Dendritic cell treated with granulocyte-macrophage colony-stimulating factor and Interleukin-4, amounts not matched to agents 40 ng/mL and 50 ng/mL, for 4 days (primary cell): ENCODE measurements around the gene PPP1R1C.
"Not testable (repeated sequence)": the region's sequence is repeated elsewhere in the genome, so short reads cannot be mapped to it uniquely, and the experiment has no call there.

Experiments
- H3K27ac Mint-ChIP-seq: one replicate; pipeline ENCODE4 v1.8.0; 2022; ENCODE audit warnings: mild to moderate bottlenecking, mixed read lengths
- H3K27me3 Mint-ChIP-seq: one replicate; pipeline ENCODE4 v1.8.0; 2022; ENCODE audit warnings: mild to moderate bottlenecking, mixed read lengths
- H3K36me3 Mint-ChIP-seq: one replicate; pipeline ENCODE4 v1.8.0; 2022; ENCODE audit warnings: low read depth, mixed read lengths
- H3K4me1 Mint-ChIP-seq: one replicate; pipeline ENCODE4 v1.8.0; 2022; ENCODE audit warnings: low read depth, mixed read lengths
- H3K4me3 Mint-ChIP-seq: one replicate; pipeline ENCODE4 v1.8.0; 2022; ENCODE audit warnings: mild to moderate bottlenecking, moderate library complexity, mixed read lengths
- H3K9me3 Mint-ChIP-seq: one replicate; pipeline ENCODE4 v1.8.0; 2022; ENCODE audit warnings: mixed read lengths
- intact Hi-C: fragments of 100-400 bp; cut with micrococcal nuclease; formaldehyde crosslinking; loops from one replicate; pipeline ENCODE4 v1.15.0; 2022

PPP1R1C gene

GRCh38 chr2:181955866-181956265 lies 29.8 kb upstream of the PPP1R1C start:
- H3K9me3 Mint-ChIP-seq, H3K4me3 Mint-ChIP-seq, H3K36me3 Mint-ChIP-seq, intact Hi-C loops, H3K27ac Mint-ChIP-seq, H3K27me3 Mint-ChIP-seq, H3K4me1 Mint-ChIP-seq: not testable (repeated sequence)

- Mint-ChIP-seq H3K4me1 (no peaks in the 10 kb centered on the region), H3K27ac (no peak overlapping the region), H3K9me3 (no peaks in the 10 kb centered on the region), H3K4me3 (no peak overlapping the region), H3K36me3 (no peaks in the 10 kb centered on the region), H3K27me3 (no peaks in the 10 kb centered on the region)
- intact Hi-C loops: no loop called here
Observed at GRCh38 chr2:181957668-181958067, 28.0 kb upstream of the PPP1R1C start.

GRCh38 chr2:181958726-181959125 lies 26.9 kb upstream of the PPP1R1C start:
- H3K27ac Mint-ChIP-seq: no peak overlapping the region
- H3K9me3 Mint-ChIP-seq: no peaks in the 10 kb centered on the region
- H3K4me3 Mint-ChIP-seq: no peak overlapping the region
- H3K36me3 Mint-ChIP-seq: no peaks in the 10 kb centered on the region
- H3K27me3 Mint-ChIP-seq: no peaks in the 10 kb centered on the region
- intact Hi-C loops: no loop called here
- no peaks in the 10 kb centered on the region for H3K4me1 Mint-ChIP-seq

GRCh38 chr2:181959508-181959907 lies 26.1 kb upstream of the PPP1R1C start:
- Mint-ChIP-seq H3K4me1 (no peaks in the 10 kb centered on the region), H3K9me3 (no peaks in the 10 kb centered on the region), H3K27ac (no peak overlapping the region), H3K27me3 (no peaks in the 10 kb centered on the region), H3K36me3 (no peaks in the 10 kb centered on the region), H3K4me3 (no peak overlapping the region)
- intact Hi-C loops: no loop called here

- H3K4me1 Mint-ChIP-seq, H3K9me3 Mint-ChIP-seq, H3K4me3 Mint-ChIP-seq, intact Hi-C loops, H3K27me3 Mint-ChIP-seq, H3K36me3 Mint-ChIP-seq, H3K27ac Mint-ChIP-seq: not testable (repeated sequence)
Observed at GRCh38 chr2:181961167-181961566, 24.5 kb upstream of the PPP1R1C start.

GRCh38 chr2:181962142-181962541 lies 23.5 kb upstream of the PPP1R1C start:
- H3K9me3 Mint-ChIP-seq: no peaks in the 10 kb centered on the region

GRCh38 chr2:181970160-181970794 lies 15.4 kb upstream of the PPP1R1C start:
- no peaks in the 10 kb centered on the region for H3K9me3 Mint-ChIP-seq
- H3K4me1 Mint-ChIP-seq: no peaks in the 10 kb centered on the region
- intact Hi-C loops: loop anchor here (10.0 kb wide), 1 partner anchor 85 kb away; no protein-coding TSS in a partner anchor
- H3K4me3 Mint-ChIP-seq: no peak overlapping the region
- no peaks in the 10 kb centered on the region for H3K27me3 Mint-ChIP-seq
- H3K27ac Mint-ChIP-seq: no peak overlapping the region
- H3K36me3 Mint-ChIP-seq: no peaks in the 10 kb centered on the region

More at GRCh38 chr2:181962142-181962541, 23.5 kb upstream of the PPP1R1C start:
- Mint-ChIP-seq H3K4me1 (no peaks in the 10 kb centered on the region), H3K36me3 (no peaks in the 10 kb centered on the region), H3K27ac (no peak overlapping the region), H3K4me3 (no peak overlapping the region), H3K27me3 (no peaks in the 10 kb centered on the region)
- intact Hi-C loops: no loop called here

GRCh38 chr2:181971032-181971431 lies 14.6 kb upstream of the PPP1R1C start:
- intact Hi-C loops: loop anchor here (10.0 kb wide), 1 partner anchor 84 kb away; no protein-coding TSS in a partner anchor

GRCh38 chr2:181972431-181973170 lies 13.1 kb upstream of the PPP1R1C start:
- Mint-ChIP-seq H3K27me3 (no peaks in the 10 kb centered on the region), H3K4me3 (no peak overlapping the region), H3K27ac (no peak overlapping the region), H3K4me1 (no peaks in the 10 kb centered on the region), H3K36me3 (no peaks in the 10 kb centered on the region), H3K9me3 (no peaks in the 10 kb centered on the region)
- intact Hi-C loops: loop anchor here (10.0 kb wide), 1 partner anchor 82 kb away; no protein-coding TSS in a partner anchor

More at GRCh38 chr2:181971032-181971431, 14.6 kb upstream of the PPP1R1C start:
- Mint-ChIP-seq H3K4me3 (no peak overlapping the region), H3K27me3 (no peaks in the 10 kb centered on the region), H3K4me1 (no peaks in the 10 kb centered on the region), H3K27ac (no peak overlapping the region), H3K9me3 (no peaks in the 10 kb centered on the region), H3K36me3 (no peaks in the 10 kb centered on the region)

GRCh38 chr2:181973171-181973783 lies 12.4 kb upstream of the PPP1R1C start:
- Mint-ChIP-seq H3K27ac (no peak overlapping the region), H3K36me3 (no peaks in the 10 kb centered on the region), H3K27me3 (no peaks in the 10 kb centered on the region), H3K4me3 (no peak overlapping the region), H3K4me1 (no peaks in the 10 kb centered on the region), H3K9me3 (no peaks in the 10 kb centered on the region)
- intact Hi-C loops: loop anchor here (10.0 kb wide), 1 partner anchor 82 kb away; no protein-coding TSS in a partner anchor

- Mint-ChIP-seq H3K36me3 (no peaks in the 10 kb centered on the region), H3K9me3 (no peaks in the 10 kb centered on the region), H3K4me3 (no peak overlapping the region), H3K4me1 (no peaks in the 10 kb centered on the region), H3K27ac (no peak overlapping the region), H3K27me3 (no peaks in the 10 kb centered on the region)
- intact Hi-C loops: loop anchor here (10.0 kb wide), 1 partner anchor 77 kb away; no protein-coding TSS in a partner anchor
Observed at GRCh38 chr2:181977661-181978350, 7.8 kb upstream of the PPP1R1C start.

GRCh38 chr2:181978351-181979150 lies 7.1 kb upstream of the PPP1R1C start:
- H3K9me3 Mint-ChIP-seq: no peaks in the 10 kb centered on the region
- intact Hi-C loops: loop anchor here (10.0 kb wide), 1 partner anchor 76 kb away; no protein-coding TSS in a partner anchor
- no peaks in the 10 kb centered on the region for H3K4me1 Mint-ChIP-seq
- no peak overlapping the region for H3K27ac Mint-ChIP-seq
- no peak overlapping the region for H3K4me3 Mint-ChIP-seq
- no peaks in the 10 kb centered on the region for H3K27me3 Mint-ChIP-seq
- H3K36me3 Mint-ChIP-seq: no peaks in the 10 kb centered on the region

GRCh38 chr2:181984060-181984459 lies 1.6 kb upstream of the PPP1R1C start:
- no peaks in the 10 kb centered on the region for H3K36me3 Mint-ChIP-seq
- H3K9me3 Mint-ChIP-seq: no peaks in the 10 kb centered on the region
- no peak overlapping the region for H3K4me3 Mint-ChIP-seq

More at GRCh38 chr2:181984060-181984459, 1.6 kb upstream of the PPP1R1C start:
- H3K27ac Mint-ChIP-seq: no peak overlapping the region
- intact Hi-C loops: no loop called here
- H3K4me1 Mint-ChIP-seq: peaks cover 5% of the 10 kb centered on the region
- no peaks in the 10 kb centered on the region for H3K27me3 Mint-ChIP-seq
